Ovary (tissue), 9 donors: Measurements from ENCODE around the gene GLI1. TPM values are rescaled to one million over a fixed set of nuclear protein-coding genes. Genes with fewer than 3 reads are reported as not detected.

Source experiments
- DNase-seq, 5 donors: peaks; one replicate each; pipeline ENCODE4 v3.0.0-alpha.2; 2019 to 2020
- H3K27ac ChIP-seq, 2 donors: fragments of 200-600 bp; one replicate each; pipeline versions ENCODE4 v1.5.1 to v1.8.0; 2019 to 2022
- H3K27me3 ChIP-seq: fragments of 200-600 bp; one replicate; pipeline ENCODE4 v1.8.0; 2022
- H3K36me3 ChIP-seq: fragments of 200-600 bp; sonication (generic); one replicate; pipeline ENCODE4 v1.5.1; 2019
- H3K4me1 ChIP-seq: one replicate; pipeline ENCODE4 v1.8.1; 2013; ENCODE audit warnings: mild to moderate bottlenecking, moderate library complexity; ENCODE audit not compliant: insufficient read depth
- H3K4me3 ChIP-seq: fragments of 200-600 bp; sonication (generic); one replicate; pipeline ENCODE4 v1.5.1; 2017
- H3K9me3 ChIP-seq, 2 donors: fragments of 200-600 bp in 1 of 2; sonication (generic) in 1 of 2; one replicate each; pipeline versions ENCODE4 v1.5.1 to v1.8.1; 2013 to 2019; ENCODE audit warnings: mild to moderate bottlenecking in 1 of 2, moderate library complexity in 1 of 2
- EP300 ChIP-seq: sonication (generic); formaldehyde crosslinking; IDR thresholded peaks from one replicate; pipeline ENCODE4 v1.6.1; 2017; ENCODE audit warnings: antibody characterized with exemption
- POLR2A ChIP-seq: fragments of 450-650 bp; IDR thresholded peaks from one replicate; pipeline ENCODE4 v1.6.1; 2017; ENCODE audit warnings: antibody characterized with exemption, mild to moderate bottlenecking, moderate library complexity
- WGBS, 3 donors: extraction: QIAGEN DNeasy Blood & Tissue Kit in 1 of 3; methylation state at CpG; one replicate each; pipeline versions ENCODE4 v1.1.5 to v1.1.7; 2013 to 2017; 5-methylcytosine and 5-hydroxymethylcytosine counted together
- intact Hi-C, 4 donors: fragments of 100-400 bp; cut with DNase I; formaldehyde crosslinking; loops; one replicate each; pipeline versions ENCODE4 v1.11.0 to v1.15.1; 2022 to 2023
- polyA plus RNA-seq, 2 donors: library from polyadenylated mRNA; stranded (reverse); fragments of 200-250 nt in 1 of 2; fragments of 350-450 nt in 1 of 2; fragmentation: Illumina TruSeq in 1 of 2; extraction: RNeasy Lipid Tissue Mini Kit (QIAGEN cat#74804) in 1 of 2; gene quantifications; one replicate each; pipeline ENCODE4 v1.2.3, GENCODE V29; 2013 to 2014
- total RNA-seq, 7 donors: library from RNA; depleted of rRNA in 2 of 7; stranded (reverse); fragments of >200 nt in 2 of 7; fragmentation: NEBNext Ultra II Directional in 3 of 7; extraction: Animal tissue kit (Norgen Biotek cat#: 25700) in 3 of 7; gene quantifications; one replicate each; pipeline versions ENCODE4 v1.1.0 to v1.2.4, GENCODE V29; 2016 to 2023
- TF ChIP-seq, protein P1 (sequence below), 3 donors: fragments of 450-650 bp in 2 of 3; fragments of 200-600 bp in 1 of 3; IDR thresholded peaks; one replicate each; pipeline versions ENCODE4 v1.5.1 to v1.8.0; 2016 to 2022; ENCODE audit warnings: antibody characterized with exemption in 3 of 3, mild to moderate bottlenecking in 1 of 3
- donor health status: DM: no; HTN: no; CAD: no; lungs with moderate emphysema.
- donor health status: DM: no; HTN: no; CAD: no.
- donor health status: Bipolar disorder and iron deficiency.
- donor health status: DM: yes; HTN: yes; CAD: no.
- donor health status: DM: no; HTN: no; CAD: no.
- donor health status: DM: yes; HTN: yes; CAD: no.

The GLI1 gene
- total and polyA plus RNA-seq, 9 donors = 0.48 to 4.1 (median 1.5) TPM; not detected in 1

DNA sequence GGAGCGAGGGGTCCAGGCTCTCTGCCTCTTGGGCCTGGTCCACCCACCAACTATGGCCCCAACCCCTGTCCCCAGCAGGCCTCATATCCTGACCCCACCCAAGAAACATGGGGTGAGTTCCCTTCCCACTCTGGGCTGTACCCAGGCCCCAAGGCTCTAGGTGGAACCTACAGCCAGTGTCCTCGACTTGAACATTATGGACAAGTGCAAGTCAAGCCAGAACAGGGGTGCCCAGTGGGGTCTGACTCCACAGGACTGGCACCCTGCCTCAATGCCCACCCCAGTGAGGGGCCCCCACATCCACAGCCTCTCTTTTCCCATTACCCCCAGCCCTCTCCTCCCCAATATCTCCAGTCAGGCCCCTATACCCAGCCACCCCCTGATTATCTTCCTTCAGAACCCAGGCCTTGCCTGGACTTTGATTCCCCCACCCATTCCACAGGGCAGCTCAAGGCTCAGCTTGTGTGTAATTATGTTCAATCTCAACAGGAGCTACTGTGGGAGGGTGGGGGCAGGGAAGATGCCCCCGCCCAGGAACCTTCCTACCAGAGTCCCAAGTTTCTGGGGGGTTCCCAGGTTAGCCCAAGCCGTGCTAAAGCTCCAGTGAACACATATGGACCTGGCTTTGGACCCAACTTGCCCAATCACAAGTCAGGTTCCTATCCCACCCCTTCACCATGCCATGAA is 11.5 kb downstream of the GLI1 start:
- Histone ChIP-seq H3K27me3 (no peaks in the 10 kb centered on the region), H3K27ac (no peak overlapping the region), H3K9me3 (no peaks in the 10 kb centered on the region), H3K4me3 (no peak overlapping the region), H3K36me3 (no peaks in the 10 kb centered on the region), H3K4me1 (peaks cover 5% of the 10 kb centered on the region)
- intact Hi-C loops = no loop called here
- TF ChIP-seq, protein P1, sequence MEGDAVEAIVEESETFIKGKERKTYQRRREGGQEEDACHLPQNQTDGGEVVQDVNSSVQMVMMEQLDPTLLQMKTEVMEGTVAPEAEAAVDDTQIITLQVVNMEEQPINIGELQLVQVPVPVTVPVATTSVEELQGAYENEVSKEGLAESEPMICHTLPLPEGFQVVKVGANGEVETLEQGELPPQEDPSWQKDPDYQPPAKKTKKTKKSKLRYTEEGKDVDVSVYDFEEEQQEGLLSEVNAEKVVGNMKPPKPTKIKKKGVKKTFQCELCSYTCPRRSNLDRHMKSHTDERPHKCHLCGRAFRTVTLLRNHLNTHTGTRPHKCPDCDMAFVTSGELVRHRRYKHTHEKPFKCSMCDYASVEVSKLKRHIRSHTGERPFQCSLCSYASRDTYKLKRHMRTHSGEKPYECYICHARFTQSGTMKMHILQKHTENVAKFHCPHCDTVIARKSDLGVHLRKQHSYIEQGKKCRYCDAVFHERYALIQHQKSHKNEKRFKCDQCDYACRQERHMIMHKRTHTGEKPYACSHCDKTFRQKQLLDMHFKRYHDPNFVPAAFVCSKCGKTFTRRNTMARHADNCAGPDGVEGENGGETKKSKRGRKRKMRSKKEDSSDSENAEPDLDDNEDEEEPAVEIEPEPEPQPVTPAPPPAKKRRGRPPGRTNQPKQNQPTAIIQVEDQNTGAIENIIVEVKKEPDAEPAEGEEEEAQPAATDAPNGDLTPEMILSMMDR (IDR thresholded peaks at IDR 0.05) = no peak
- TF ChIP-seq EP300 (no peak), POLR2A (no peak)
- WGBS, 3 donors = 80 to 93% (median 83%) methylated on average over 4 of the region's 4 CpGs
- no peak for DNase-seq

DNA sequence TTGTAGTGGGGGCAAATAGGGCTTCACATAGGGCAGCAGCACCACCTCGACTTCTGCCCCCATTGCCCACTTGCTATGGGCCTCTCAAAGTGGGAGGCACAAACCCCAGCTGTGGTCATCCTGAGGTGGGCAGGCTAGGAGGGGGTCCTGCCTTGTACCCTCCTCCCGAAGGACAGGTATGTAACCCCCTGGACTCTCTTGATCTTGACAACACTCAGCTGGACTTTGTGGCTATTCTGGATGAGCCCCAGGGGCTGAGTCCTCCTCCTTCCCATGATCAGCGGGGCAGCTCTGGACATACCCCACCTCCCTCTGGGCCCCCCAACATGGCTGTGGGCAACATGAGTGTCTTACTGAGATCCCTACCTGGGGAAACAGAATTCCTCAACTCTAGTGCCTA is 12.1 kb downstream of the GLI1 start:
- Histone ChIP-seq H3K36me3 (no peaks in the 10 kb centered on the region), H3K4me3 (no peak overlapping the region), H3K27me3 (no peaks in the 10 kb centered on the region), H3K4me1 (peaks cover 7% of the 10 kb centered on the region), H3K9me3 (no peaks in the 10 kb centered on the region), H3K27ac (no peak overlapping the region)
- DNase-seq = no peak
- no peak for TF ChIP-seq POLR2A
- 77 to 86% (median 83%) methylated on average over 3 of the region's 3 CpGs for WGBS, 3 donors
- intact Hi-C loops = no loop called here

- no peak overlapping the region for H3K27ac ChIP-seq
- H3K36me3 ChIP-seq = no peaks in the 10 kb centered on the region
- H3K27me3 ChIP-seq = no peaks in the 10 kb centered on the region
- H3K9me3 ChIP-seq = no peaks in the 10 kb centered on the region
- intact Hi-C loops = no loop called here
- H3K4me3 ChIP-seq = no peak overlapping the region
- TF ChIP-seq EP300 = no peak
- TF ChIP-seq, protein P1 (IDR thresholded peaks at IDR 0.05) = no peak
- no peak for TF ChIP-seq POLR2A
- H3K4me1 ChIP-seq = peaks cover 7% of the 10 kb centered on the region
- 57 to 69% (median 66%) methylated on average over 3 of the region's 3 CpGs for WGBS, 3 donors
- DNase-seq = no peak
Observed at GRCh38 chr12:57472391-57472790, 12.8 kb downstream of the GLI1 start.

DNA sequence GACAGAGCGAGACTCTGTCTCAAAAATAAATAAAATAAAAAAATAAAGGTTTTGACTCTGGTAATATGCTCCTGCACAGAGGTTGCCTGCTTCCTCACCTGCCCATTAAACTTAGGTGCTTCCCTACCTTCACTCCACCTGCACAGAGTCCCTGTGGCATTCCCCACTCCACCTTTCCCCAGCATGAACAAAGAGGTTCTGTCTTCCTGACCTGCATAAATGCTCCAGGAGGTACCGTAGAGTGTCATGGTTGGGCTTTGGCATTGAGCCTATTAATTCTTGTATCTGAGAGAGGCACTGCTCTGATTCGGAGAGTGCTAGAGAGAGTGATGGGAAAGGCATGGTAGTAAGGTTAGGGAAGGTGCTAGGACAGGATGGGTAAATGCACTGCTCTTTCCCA is 13.8 kb downstream of the GLI1 start:
- H3K27me3 ChIP-seq = no peaks in the 10 kb centered on the region
- intact Hi-C loops = no loop called here
- no peak overlapping the region for H3K27ac ChIP-seq
- no peak for DNase-seq
- TF ChIP-seq EP300 (no peak), POLR2A (no peak)
- TF ChIP-seq, protein P1 (IDR thresholded peaks at IDR 0.05) = no peak
- H3K4me3 ChIP-seq = no peak overlapping the region
- H3K36me3 ChIP-seq = no peaks in the 10 kb centered on the region
- WGBS, 3 donors = 33 to 46% (median 35%) methylated on average over 3 of the region's 3 CpGs
- H3K9me3 ChIP-seq = no peaks in the 10 kb centered on the region
- H3K4me1 ChIP-seq = peaks cover 7% of the 10 kb centered on the region

GRCh38 chr12:57473886-57474285 is 14.3 kb downstream of the GLI1 start:
- 87 to 89% (median 88%) methylated on average over 5 of the region's 5 CpGs for WGBS, 3 donors
- Histone ChIP-seq H3K27me3 (no peaks in the 10 kb centered on the region), H3K4me3 (no peak overlapping the region)

More at GRCh38 chr12:57473886-57474285, 14.3 kb downstream of the GLI1 start:
- intact Hi-C loops = no loop called here
- H3K36me3 ChIP-seq = no peaks in the 10 kb centered on the region
- no peaks in the 10 kb centered on the region for H3K9me3 ChIP-seq
- no peak overlapping the region for H3K27ac ChIP-seq
- no peak for DNase-seq
- H3K4me1 ChIP-seq = peaks cover 7% of the 10 kb centered on the region
- TF ChIP-seq EP300 (no peak), POLR2A (no peak)
- TF ChIP-seq, protein P1 (IDR thresholded peaks at IDR 0.05) = no peak
